ENCODE data around the gene ZMAT5.

Gene ZMAT5

DNA sequence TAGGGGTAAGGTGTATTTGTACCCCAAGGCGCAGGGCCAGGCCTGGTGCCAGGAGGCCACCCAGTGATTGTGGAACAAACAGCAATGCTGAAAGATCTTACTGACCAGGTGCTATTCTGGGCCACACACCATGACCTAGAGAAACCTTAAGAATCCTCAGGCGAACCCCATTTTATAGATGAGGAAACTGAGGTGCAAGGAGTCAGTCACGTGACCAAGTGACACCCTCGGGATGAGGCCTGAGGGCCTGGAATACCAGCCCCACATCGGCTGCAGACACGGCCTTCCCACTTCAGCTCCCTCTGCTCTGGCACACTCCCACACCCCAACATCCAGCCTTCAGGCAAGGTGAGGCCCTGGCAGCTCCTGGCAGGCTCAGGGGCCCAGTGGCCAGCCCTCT, 33.9 kb downstream of the ZMAT5 start:
- no peak for DNase-seq (ENCODE audit: low read depth in 1 of 2, low spot score in 1 of 2)

DNA sequence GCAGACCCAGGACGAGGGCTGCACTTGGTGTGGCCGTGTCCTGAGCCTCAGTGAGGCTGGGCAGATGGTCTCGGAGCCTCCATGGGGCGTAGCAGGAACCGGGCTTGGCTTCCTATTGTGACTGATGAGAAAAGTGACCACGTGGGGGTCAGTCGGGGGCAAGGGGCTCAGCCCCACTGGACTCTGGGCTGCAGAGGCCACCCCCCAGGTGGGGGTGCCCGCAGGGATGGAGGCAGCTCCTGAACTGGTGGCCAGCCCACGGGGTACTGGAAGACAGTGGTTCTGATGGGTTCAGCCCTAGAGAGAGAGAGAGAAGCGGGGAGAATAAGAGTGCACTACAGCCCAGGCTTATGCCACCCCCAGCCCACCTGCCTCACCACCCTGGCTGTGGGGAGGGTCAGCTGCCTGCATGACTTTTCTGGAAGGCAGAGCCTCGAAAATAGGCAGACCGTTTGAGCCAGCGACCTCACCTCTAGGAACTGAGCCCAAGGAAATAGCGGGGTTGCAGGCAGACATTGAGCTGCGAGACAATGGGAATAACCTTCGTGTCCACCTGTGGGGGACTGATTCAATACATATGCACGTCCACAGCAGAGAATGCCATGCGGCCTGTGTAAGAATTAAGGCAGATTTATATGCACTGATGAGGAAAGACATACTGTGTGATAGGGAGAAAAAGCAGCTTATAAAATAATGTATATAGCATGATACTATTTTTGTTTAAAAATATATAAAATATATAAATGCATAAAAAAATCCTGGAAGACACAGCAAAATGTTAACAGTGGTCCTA, 35.6 kb downstream of the ZMAT5 start:
- no peak for DNase-seq (ENCODE audit: low read depth in 1 of 2, low spot score in 1 of 2)

DNA sequence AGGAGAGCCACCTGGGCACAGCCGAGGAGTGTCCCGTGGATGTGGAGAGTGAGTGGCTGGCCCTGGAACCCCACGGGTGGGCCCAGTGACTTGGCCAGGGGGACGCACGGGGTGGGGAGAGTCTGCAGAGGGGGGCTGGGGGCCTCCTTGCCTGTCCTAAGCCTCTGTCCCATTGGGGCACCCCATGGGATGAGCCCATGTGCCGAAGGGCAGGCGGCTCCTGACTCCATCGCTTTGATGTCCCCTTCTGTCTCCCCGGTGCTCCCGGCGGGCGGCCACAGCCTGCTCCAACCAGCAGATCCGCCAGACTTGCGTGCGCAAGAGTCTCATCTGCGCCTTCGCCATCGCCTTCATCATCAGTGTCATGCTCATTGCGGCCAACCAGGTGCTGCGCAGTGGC, 37.6 kb downstream of the ZMAT5 start:
- no peak for DNase-seq (ENCODE audit: low read depth in 1 of 2, low spot score in 1 of 2)

DNA sequence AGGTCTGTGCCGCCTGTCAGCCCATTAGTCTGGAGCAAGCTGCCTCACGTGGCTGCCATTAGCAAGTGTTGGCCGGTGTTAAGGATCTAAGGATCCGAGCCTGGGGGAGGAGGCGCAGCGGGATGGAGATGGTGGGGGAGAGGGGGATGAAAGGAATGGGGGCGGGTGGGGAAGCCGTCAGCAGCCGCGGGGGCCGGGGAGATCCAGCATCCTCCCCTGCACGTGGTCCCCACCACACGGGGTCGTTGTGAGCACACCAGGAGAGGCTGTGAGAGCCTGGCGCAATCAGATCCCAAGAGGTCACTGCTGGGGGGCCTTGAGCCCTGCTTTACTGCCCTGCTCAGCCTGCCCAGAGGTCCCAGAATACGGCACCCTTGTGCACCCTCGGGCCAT, 39.7 kb downstream of the ZMAT5 start:
- no peak for DNase-seq (ENCODE audit: low read depth in 1 of 2, low spot score in 1 of 2)

DNA sequence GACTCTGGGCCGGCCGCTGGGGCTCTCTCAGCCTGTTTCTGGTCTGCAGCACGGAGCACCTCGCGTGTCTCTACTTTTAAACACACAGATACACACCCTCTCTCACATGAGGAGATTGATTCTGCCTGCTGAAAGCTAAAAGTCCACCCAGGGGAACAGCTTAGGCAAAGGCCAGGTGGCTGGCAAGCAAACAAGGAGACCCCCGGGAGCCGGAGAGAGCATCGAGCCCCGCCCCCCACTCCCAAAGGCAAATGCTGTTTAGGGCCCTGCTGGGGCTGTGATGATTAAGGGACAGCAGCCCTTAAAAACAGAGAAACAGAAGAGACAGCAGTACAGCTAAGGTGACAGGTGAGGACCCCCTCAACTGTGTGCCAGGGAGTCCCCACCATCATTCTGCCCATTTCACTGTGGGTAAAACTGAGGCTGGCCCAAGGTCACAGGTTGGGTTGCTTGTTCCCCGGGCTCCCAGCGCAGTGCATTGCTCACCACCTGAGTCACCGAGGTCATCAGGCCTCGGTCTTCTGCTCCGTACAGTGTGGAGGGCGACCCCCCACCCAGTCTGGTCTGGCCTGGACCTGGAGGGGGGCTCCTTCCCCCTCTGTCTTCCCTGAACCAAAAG, 40.2 kb downstream of the ZMAT5 start:
- DNase-seq (ENCODE audit: low read depth in 1 of 2, low spot score in 1 of 2), result no peak

DNA sequence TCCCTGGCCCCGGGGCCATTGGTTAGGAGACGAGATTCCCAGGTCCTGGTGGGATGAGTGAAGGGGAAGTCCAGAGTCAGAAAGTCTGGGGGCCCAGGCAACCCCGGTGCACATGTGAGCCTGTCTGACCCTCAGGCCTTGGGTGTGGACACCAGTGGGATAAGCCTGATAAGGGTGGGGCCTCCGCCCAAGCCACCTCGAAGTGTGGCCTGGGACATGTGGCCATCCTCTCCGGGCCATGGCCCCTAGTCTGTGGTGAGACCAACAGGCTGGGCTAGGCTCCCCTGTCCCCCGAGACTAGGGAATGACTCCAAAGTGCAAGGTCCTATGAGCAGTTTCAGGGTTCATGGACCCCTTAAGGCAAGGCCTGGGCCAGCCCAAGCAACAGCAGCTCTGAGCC, 40.7 kb downstream of the ZMAT5 start:
- no peak for DNase-seq (ENCODE audit: low read depth in 1 of 2, low spot score in 1 of 2)

DNA sequence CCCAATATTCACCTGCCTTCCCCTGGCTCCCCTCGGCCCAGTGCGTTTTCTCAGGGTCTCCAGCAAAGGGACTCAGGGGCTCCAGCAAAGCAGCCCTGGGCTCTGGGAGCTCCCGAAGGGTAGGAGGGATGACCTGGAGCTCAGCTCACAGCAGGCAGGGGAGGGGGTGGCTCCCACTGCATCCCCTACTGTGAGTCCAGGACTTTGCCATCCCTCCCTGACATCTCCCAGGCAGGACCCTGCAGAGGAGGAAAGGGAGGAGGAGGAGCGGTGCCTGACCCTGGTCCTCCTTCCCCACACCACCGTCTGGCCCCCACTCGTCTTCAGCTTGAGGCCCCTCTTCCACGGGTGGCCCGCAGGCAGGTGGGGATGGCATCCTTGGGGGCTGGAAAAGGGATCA, 42.0 kb downstream of the ZMAT5 start:
- no peak for DNase-seq (ENCODE audit: low read depth in 1 of 2, low spot score in 1 of 2)

DNA sequence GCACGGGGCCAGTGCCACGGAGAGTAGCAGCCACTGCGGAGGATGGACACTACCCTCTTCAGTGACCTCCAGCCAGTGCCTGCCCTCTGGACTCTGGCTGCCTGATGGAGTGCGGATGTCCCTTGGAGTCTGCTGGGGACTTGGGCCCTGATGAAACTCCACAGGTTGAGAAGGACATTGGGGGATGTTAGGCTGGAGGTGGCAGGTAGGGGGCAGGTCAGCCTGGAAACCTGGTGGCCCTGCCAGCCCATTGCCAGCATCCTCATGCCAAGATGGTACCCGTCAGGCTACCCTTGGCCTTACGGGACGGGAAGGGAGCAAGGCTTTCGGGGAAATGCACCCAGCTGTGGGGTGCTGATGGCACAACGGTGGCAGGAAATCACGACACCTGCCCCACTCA, 43.0 kb downstream of the ZMAT5 start:
- no peak for DNase-seq (ENCODE audit: low read depth in 1 of 2, low spot score in 1 of 2)

DNA sequence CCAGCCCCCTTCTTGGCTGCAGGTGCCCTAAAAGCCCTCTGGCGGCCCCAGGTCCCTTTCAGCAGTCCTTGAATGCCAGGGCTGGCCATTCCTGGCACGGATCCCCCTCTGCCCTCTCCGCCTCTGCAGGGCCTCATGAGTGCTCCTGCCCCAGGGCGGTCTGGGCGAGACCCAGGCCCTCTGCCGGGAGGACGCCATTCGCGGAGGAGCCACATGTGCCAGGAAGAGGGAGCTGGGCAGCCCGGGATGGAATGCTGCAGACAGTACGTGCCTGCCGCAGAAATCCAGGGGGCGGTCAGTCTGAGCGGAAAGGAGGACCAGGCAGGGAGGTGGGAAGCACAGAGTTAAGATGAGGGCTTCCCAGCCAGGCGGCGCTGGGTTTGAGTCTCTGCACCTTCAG, 44.2 kb downstream of the ZMAT5 start:
- DNase-seq (ENCODE audit: low read depth in 1 of 2, low spot score in 1 of 2), result no peak

DNA sequence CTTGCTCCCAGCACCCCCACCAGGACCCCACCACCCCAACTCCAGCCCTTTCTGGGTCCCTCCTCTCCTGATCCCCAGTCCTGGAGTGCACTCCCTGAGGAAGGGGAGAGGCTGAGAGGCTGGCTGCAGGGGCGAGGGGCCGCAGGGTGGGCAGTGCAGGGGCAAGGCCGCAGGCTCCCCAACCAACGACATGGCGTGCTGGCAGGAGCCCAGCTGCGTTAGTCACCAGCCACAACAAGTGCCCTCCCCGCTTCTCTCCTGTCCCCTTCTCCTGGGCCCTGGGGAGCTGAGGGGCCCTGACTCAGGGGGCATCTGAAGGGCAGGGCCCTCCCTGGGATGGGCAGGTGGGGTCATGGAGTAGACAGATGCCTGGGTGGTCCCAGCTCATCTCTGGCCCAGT, 44.7 kb downstream of the ZMAT5 start:
- DNase-seq (ENCODE audit: low read depth in 1 of 2, low spot score in 1 of 2), result no peak

DNA sequence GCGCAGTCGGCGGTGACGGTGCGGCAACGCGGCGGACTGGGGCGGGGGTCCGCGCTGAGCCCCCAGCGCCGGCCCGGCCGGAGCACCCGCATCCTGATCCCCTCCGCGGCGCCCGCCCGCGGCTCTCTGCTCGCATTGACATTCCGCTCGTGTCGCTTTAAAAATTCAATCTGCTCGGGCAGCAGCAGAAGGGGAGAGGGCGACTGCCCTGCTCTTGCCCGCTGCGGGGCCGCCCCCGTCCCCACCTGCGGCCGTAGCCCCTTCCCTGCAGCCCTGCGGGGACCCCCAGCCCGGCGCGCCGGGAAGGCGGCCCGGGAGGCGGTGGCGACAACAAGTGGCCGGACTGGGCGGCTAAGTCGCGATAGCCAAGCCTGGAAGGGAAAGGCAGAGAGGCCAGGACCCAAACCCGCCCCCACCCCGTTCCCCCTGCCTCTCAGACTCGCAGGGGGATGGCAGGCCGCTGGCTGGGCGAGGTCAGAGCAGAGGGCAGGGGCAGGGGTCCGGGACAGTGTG, 45.9 kb downstream of the ZMAT5 start:
- DNase-seq (ENCODE audit: low read depth in 1 of 2, low spot score in 1 of 2), result no peak

DNA sequence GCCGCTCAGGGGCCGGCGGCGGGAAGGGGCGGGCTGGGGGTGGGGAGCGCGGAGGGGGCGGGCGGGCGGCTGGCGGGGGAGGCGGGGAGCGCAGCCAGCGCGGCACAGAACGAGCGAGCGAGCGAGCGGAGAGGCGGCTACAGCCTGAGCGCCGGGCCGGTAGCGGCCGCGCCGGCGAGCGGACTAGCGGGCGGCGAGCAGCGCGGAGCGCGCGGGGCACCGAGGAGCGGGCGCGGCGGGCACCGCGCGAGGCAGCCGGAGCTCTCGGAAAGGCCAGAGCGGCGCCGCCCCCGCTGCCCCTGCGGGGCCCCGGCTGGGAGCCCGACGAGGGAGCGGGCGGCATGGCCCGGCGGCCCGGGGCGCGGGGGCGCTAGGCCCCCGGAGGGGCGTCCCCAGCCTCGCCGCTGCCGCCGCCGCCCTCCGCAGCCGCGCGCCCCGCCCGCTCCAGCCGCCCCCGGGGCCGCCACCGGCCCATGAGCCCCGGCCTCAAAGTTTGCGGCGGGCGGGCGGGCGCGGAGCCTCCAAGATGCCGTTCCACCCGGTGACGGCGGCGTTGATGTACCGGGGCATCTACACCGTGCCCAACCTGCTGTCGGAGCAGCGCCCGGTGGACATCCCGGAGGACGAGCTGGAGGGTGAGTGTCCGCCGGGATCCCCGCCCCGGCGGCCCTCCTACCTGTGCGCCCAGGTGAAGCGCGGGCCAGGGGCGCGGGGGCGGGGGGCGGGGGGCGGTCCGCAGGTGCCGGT, 46.7 kb downstream of the ZMAT5 start, which contains the start of gene CABP7:
Gene CABP7, plus strand, starts transcription at position 105 of the 747 bp plus-strand sequence. Its CDS starts 422 bp downstream, at position 527.
- DNase-seq (ENCODE audit: low read depth in 1 of 2, low spot score in 1 of 2), result no peak

DNA sequence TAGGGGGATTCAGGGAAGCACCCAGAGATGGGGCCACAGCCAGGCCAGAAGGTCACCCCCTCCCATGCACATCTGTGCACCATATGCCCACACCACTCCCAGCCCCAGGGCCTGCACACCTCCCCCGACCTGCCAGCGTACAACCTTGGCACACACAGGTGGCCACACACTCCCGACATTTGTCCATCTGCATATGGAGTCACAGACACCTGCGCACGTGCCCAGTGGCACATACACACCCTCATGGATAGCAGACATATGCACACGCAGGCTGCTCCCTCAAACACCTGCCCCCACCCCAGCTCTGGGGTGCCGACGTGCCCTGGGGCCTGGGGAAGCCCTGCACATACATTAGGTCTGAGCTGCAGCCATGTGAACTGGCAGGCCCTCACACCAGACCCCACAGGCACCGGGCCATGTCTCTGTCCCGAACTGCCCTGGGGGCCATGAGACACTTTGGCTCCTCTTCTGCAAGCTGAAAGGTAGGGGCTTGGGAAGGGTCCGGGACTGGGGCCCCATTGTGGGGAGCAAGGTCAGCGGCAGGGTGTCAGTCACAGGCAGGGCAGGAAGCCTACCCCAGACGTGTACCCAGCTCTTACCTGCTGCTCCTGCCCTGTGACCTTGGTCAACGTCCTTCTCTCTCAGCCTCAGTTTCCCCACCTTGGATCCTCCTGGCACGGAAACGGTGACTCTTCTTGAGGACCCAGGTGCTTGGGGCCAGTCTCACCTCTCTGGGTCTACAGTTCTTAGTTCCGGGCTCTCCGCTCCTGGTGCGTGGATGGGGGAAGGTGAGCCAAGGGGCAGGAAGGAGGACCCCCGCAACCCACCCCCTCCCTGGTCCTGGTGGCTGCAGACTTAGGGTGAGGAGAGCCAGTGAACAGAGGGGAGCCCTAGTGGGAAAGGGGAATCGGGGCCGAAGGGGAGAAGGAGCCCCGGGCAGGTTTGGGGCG, 47.6 kb downstream of the ZMAT5 start:
- no peak for DNase-seq (ENCODE audit: low read depth in 1 of 2, low spot score in 1 of 2)

DNA sequence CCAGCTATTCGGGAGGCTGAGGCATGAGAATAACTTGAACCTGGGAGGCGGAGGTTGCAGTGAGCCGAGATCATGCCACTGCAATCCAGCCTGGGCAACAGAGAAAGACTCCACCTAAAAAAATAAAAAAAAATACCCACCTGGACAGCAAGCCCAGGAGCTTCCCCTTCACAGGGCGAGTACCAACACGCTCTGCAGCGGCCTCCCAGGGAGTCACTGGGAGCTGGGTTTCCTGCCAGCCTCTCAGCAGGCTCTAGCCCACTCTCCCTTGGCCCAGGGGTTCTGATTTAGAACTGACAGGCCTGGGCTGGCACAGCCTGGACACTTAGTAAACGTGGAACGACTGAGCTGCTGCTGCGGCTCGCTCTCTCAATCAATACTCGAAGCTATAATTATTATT, 49.0 kb downstream of the ZMAT5 start:
- DNase-seq (ENCODE audit: low read depth in 1 of 2, low spot score in 1 of 2), result no peak

DNA sequence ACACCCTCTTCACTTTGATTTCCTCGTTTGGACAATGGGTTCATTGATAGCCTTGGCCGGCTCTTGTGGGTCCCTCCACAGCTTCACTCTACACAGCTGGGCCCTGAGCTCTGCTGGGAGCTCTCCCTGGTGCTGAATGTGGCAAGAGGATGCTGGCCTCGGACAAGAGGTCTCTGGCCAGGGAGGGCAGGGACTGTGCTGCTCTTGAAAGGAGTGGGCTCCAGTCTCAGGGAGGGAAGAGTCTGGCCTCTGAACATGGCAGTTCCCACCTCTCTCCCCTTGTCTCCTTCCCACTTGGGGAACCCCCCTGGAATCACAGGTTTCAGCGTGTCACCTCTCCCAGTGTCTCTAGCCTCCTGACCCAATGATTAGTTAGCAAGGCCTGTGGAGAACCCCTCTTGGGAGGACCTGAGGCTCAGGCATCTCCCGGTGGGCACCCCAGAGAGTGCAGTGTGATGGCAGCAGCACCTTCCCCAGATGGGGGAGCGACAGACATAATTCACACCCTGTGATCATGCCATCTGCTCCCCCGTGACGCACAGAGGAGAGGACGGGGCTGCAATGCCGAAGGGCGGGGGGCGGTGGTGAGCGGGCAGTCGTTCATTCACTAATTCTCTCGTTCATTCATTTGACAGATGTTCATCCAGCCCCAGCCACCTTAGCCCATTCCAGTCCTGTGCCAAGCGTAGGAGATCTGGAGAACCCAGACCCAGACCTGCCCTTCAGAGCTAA, 49.8 kb downstream of the ZMAT5 start:
- no peak for DNase-seq (ENCODE audit: low read depth in 1 of 2, low spot score in 1 of 2)

DNA sequence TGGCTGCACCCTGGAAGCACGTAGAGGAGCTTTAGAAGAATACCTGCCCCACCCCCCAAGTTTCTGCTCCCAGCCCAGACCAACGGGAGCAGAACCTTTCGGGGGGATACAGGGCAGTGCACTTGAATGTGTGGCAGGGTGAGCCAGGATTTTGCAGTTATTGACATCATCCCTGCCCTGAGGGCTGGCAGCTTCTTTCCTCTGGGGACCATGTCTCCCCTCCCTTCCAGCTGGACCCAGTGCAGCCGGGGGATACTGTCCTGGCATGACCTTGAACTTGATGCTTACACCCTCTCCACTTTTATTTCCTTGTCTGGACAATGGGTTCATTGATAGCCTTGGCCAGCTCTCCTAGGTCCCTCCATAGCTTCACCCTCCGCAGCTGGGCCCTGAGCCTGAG, 51.1 kb downstream of the ZMAT5 start:
- DNase-seq (ENCODE audit: low read depth in 1 of 2, low spot score in 1 of 2), result no peak

DNA sequence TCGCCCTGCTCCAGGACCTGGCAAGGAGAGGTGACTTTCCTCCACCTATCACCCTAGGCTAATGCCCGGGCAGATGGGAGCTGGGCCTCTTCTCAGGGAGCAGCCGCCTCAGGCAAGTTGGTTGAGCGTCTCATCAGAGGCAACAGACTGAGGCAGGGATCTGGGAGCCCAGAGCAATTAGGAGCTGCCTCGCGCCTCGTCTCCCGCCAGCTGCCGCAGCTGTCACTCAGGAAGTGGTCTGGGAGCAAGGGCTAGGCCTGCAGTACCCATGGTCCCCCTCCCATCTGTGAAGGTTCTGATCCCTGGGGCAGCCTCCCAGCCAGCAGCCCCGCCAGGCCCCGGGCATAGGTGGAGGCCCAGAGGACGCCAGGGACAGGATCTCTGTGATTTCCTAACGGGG, 51.6 kb downstream of the ZMAT5 start:
- no peak for DNase-seq (ENCODE audit: low read depth in 1 of 2, low spot score in 1 of 2)

DNA sequence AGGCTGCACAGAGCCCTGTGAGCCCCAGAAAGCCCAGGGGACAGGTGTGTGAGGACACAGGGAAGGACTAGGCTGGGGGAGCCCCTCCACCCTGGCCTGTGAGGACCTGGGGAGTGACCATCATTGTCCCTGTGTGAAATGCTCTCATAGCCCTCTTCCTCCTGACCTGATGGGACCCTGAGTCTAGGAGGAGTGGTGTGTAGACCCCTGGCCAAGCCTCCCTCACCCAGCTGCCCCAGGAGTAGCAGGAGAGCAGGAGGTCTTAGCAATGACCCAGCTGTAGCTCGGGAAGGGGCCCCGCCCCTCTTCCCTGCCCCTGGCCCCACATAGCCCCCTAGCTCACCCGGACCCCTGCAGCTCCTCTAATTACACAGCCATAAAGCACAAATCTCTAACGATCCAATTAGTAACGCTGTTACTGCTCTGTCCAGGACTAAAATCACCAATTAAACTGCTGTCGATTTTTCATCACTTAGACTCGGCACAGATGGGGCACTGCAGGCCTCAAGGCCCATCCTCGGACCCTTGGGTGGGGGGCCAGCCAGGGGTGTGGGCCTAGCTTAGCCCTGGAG, 53.6 kb downstream of the ZMAT5 start:
- DNase-seq (ENCODE audit: low read depth in 1 of 2, low spot score in 1 of 2), result no peak

DNA sequence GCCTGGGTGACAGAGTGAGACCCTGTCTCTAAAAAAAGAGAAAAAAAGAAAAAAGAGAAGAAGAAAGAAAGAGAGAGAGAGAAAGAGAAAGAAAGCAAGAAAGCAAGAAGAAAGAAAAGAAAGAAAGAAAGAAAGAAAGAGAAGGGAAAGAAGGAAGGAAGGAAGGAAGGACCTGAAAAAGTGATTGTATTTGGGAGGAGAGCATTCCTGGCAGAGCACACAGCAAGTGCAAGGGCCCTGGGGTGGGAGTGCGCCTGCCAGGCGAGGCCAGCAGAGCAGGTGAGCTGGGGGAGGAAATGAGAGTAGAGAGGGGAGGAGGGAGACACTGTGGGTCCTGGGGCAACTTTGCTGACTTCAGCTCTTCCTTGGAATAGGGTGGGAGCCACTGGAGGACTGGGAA, 54.7 kb downstream of the ZMAT5 start:
- no peak for DNase-seq (ENCODE audit: low read depth in 1 of 2, low spot score in 1 of 2)
